GM18520 (cell line): ENCODE results near the gene ATP1B2.

Source experiments
- ATAC-seq: cut with Tn5 transposase; IDR thresholded peaks from one replicate; pipeline ENCODE4 v1.9.1; 2021; ENCODE audit not compliant: unreplicated experiment

Gene ATP1B2

GRCh38 chr17:7706631-7707354, 56.1 kb downstream of the ATP1B2 start:
- no peak for ATAC-seq
